ENCODE data around the gene IQSEC1.

The IQSEC1 gene

GRCh38 chr3:13073326-13074005 lies at the start of gene IQSEC1:
Gene IQSEC1, minus strand, starts transcription at chr3:13073429. Its CDS starts 415 bp downstream, at chr3:13073014.
- peak within 1 kb of the TSS; percentile 15; the same call in 1 of the 2 replicates for H3K27ac ChIP-seq
- POLR2A ChIA-PET (ENCODE audit: low non-redundant PET): no interaction called here
- DNase-seq (ENCODE audit: low spot score): peak; percentile 6
- CTCF ChIA-PET: no interaction called here
- TF ChIP-seq CTCF (conservative IDR thresholded peaks at IDR 0.05; ENCODE audit: low read depth): no peak

- TF ChIP-seq CTCF (conservative IDR thresholded peaks at IDR 0.05; ENCODE audit: low read depth): no peak
- no peak for DNase-seq (ENCODE audit: low spot score)
- no peak overlapping the region for H3K27ac ChIP-seq
- ChIA-PET POLR2A (ENCODE audit: low non-redundant PET) (no interaction called here), CTCF (no interaction called here)
These were observed 49.1 kb upstream of the IQSEC1 start for GRCh38 chr3:13122081-13123012.

- ChIA-PET CTCF (no interaction called here), POLR2A (ENCODE audit: low non-redundant PET) (no interaction called here)
- no peak overlapping the region for H3K27ac ChIP-seq
- no peak for DNase-seq (ENCODE audit: low spot score)
- TF ChIP-seq CTCF (conservative IDR thresholded peaks at IDR 0.05; ENCODE audit: low read depth): no peak
These were observed 48.3 kb upstream of the IQSEC1 start for GRCh38 chr3:13121553-13122001.

- no peak overlapping the region for H3K27ac ChIP-seq
- no peak for DNase-seq (ENCODE audit: low spot score)
- TF ChIP-seq CTCF (conservative IDR thresholded peaks at IDR 0.05; ENCODE audit: low read depth): no peak
- CTCF ChIA-PET: no interaction called here
- POLR2A ChIA-PET (ENCODE audit: low non-redundant PET): no interaction called here
These were observed 47.8 kb upstream of the IQSEC1 start for GRCh38 chr3:13120928-13121552.

GRCh38 chr3:13120289-13120927 lies 47.2 kb upstream of the IQSEC1 start:
- CTCF ChIA-PET: no interaction called here

More at GRCh38 chr3:13120289-13120927, 47.2 kb upstream of the IQSEC1 start:
- no peak for TF ChIP-seq CTCF (conservative IDR thresholded peaks at IDR 0.05; ENCODE audit: low read depth)
- H3K27ac ChIP-seq: no peak overlapping the region
- no peak for DNase-seq (ENCODE audit: low spot score)
- POLR2A ChIA-PET (ENCODE audit: low non-redundant PET): no interaction called here
